22Rv1 (cell line): Measurements from ENCODE around the gene ABCC9.

Experiments
- CTCF ChIP-seq: fragments of 450-650 bp; IDR thresholded peaks from 2 replicates; pipeline ENCODE4 v1.5.1; 2017; ENCODE audit warnings: mild to moderate bottlenecking
- ZFX ChIP-seq: fragments of 450-650 bp; IDR thresholded peaks from 2 replicates; pipeline ENCODE4 v1.6.1; 2017; ENCODE audit warnings: antibody characterized with exemption, borderline replicate concordance

GRCh38 chr12:21764065-21764464 lies 177.2 kb downstream of the ABCC9 start:
- TF ChIP-seq CTCF: no peak
- no peak for TF ChIP-seq ZFX
